HAP-1 (cell line): Measurements from ENCODE around the gene MDM2.
"Not testable (repeated sequence)": the region's sequence is repeated elsewhere in the genome, so short reads cannot be mapped to it uniquely, and the experiment has no call there.

ENCODE experiments used
- DNase-seq, 2 experiments: peaks; one replicate each; pipeline ENCODE4 v3.0.0-alpha.2; 2016 to 2020; ENCODE audit warnings: low spot score in 2 of 2
- H3K27me3 ChIP-seq: fragments of 250-450 bp; sonication (Bioruptor Pico); 2 replicates; pipeline ENCODE4 v1.5.1; 2020; ENCODE audit warnings: low read depth, mild to moderate bottlenecking, moderate library complexity
- H3K36me3 ChIP-seq: fragments of 250-450 bp; sonication (Bioruptor Pico); replicated peaks from 2 replicates; pipeline ENCODE4 v1.5.1; 2020; ENCODE audit warnings: mild to moderate bottlenecking
- H3K4me1 ChIP-seq: fragments of 250-450 bp; sonication (Bioruptor Pico); 2 replicates; pipeline ENCODE4 v1.5.1; 2020; ENCODE audit warnings: mild to moderate bottlenecking
- H3K4me3 ChIP-seq: fragments of 250-450 bp; sonication (Bioruptor Pico); 2 replicates; pipeline ENCODE4 v1.5.1; 2020; ENCODE audit warnings: mild to moderate bottlenecking, moderate library complexity
- H3K9me3 ChIP-seq: fragments of 250-450 bp; sonication (Bioruptor Pico); 2 replicates; pipeline ENCODE4 v1.5.1; 2020; ENCODE audit warnings: mild to moderate bottlenecking, moderate library complexity
- in situ Hi-C: fragments of 300-500 bp; cut with MboI; formaldehyde crosslinking; loops from 3 replicates; pipeline ENCODE4 v1.14.3; 2020; ENCODE audit warnings: low sequenced_read_pairs, inconsistent platforms, mixed read lengths

Gene MDM2

DNA sequence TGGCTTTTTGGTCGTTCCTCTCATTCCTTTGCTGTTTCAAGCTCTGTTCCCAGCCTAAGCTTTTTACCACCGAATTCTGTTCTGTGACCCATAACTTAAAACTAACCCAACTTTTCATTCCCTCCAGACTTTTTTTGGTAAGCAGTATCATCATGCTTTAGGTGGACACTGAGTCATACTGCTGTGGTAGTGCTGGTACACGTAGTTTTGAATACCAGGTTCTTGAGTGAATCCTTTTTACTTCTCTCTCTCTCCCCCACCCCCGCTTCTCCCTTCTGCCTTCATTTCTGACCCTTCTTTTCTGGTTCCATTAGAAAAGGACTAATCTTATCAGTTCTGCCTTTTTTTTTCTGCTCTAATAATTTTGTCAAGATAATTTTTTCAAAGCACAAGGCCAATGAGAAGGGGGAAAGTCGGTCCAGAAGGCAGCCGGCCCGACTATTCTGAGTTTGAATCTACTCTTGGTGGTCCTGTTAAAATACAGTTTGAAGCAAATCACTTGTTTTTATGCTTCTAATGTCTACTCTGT is 2.3 kb upstream of the MDM2 start:
- Histone ChIP-seq H3K27me3 (no peaks in the 10 kb centered on the region), H3K36me3 (peaks cover 11% of the 10 kb centered on the region), H3K4me3 (no peak overlapping the region), H3K4me1 (peaks cover 6% of the 10 kb centered on the region; the same call in 1 of the 2 replicates), H3K9me3 (no peaks in the 10 kb centered on the region)
- no peak for DNase-seq
- in situ Hi-C loops, result no loop called here

GRCh38 chr12:68806488-68807237 is 1.3 kb upstream of the MDM2 start:
- Histone ChIP-seq H3K4me1 (peaks cover 6% of the 10 kb centered on the region; the same call in 1 of the 2 replicates), H3K4me3 (no peak overlapping the region), H3K36me3 (peaks cover 18% of the 10 kb centered on the region), H3K9me3 (no peaks in the 10 kb centered on the region), H3K27me3 (no peaks in the 10 kb centered on the region)
- no peak for DNase-seq
- in situ Hi-C loops, result no loop called here

DNA sequence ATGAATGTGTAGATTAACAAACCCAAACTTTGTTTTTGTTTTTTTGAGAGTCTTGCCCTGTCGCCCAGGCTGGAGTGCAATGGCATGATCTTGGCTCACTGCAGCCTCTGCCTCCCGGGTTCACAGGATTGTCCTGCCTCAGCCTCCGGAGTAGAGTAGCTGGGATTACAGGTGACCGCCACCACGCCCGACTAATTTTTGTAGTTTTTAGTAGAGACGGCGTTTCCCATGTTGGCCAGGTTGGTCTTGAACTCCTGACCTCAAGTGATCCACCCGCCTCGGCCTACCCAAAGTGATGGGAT is 752 bp upstream of the MDM2 start:
- H3K9me3 ChIP-seq, H3K27me3 ChIP-seq, H3K4me1 ChIP-seq, in situ Hi-C loops, DNase-seq: not testable (repeated sequence)
- peaks cover 20% of the 10 kb centered on the region for H3K36me3 ChIP-seq
- H3K4me3 ChIP-seq, result peak overlapping the region; percentile 94

- peak; percentile 87 to 91 for DNase-seq
- in situ Hi-C loops, result no loop called here
- no peaks in the 10 kb centered on the region for H3K9me3 ChIP-seq
- H3K27me3 ChIP-seq, result no peaks in the 10 kb centered on the region
- H3K36me3 ChIP-seq, result peaks cover 34% of the 10 kb centered on the region
- H3K4me3 ChIP-seq, result peak overlapping the region; percentile 94
- peaks cover 4% of the 10 kb centered on the region; the same call in 1 of the 2 replicates for H3K4me1 ChIP-seq
These were observed 612 bp downstream of the MDM2 start for GRCh38 chr12:68808388-68809189.

- no peak for DNase-seq
- no peaks in the 10 kb centered on the region for H3K9me3 ChIP-seq
- H3K36me3 ChIP-seq, result peaks cover 42% of the 10 kb centered on the region
- in situ Hi-C loops, result no loop called here
- peaks cover 4% of the 10 kb centered on the region; the same call in 1 of the 2 replicates for H3K4me1 ChIP-seq
- no peaks in the 10 kb centered on the region for H3K27me3 ChIP-seq
- H3K4me3 ChIP-seq, result peak overlapping the region; percentile 94
These were observed 1.4 kb downstream of the MDM2 start for GRCh38 chr12:68809190-68810026.

DNA sequence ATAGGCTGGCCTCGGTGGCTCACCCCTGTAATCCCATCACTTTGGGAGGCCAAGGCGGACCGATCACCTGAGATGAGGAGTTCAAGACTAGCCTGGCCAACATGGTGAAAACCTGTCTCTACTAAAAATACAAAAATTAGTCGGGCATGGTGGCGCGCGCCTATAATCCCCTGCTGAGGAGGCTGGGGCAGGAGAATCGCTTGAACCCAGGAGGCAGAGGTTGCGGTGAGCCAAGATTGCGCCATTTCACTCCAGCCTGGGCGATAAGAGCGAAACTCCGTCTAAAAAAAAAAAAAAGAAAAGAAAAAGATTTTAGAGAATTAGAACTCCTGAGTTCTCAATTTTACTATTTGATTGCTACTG is 2.0 kb downstream of the MDM2 start:
- H3K4me3 ChIP-seq, DNase-seq, H3K9me3 ChIP-seq, H3K4me1 ChIP-seq, H3K27me3 ChIP-seq, in situ Hi-C loops: not testable (repeated sequence)
- peaks cover 48% of the 10 kb centered on the region for H3K36me3 ChIP-seq

GRCh38 chr12:68811573-68811972 is 3.6 kb downstream of the MDM2 start:
- in situ Hi-C loops, H3K9me3 ChIP-seq, H3K27me3 ChIP-seq, DNase-seq, H3K4me1 ChIP-seq, H3K4me3 ChIP-seq: not testable (repeated sequence)
- H3K36me3 ChIP-seq, result peaks cover 60% of the 10 kb centered on the region

- in situ Hi-C loops, result no loop called here
- H3K36me3 ChIP-seq, result peaks cover 70% of the 10 kb centered on the region
- H3K4me3 ChIP-seq, result no peak overlapping the region
- no peaks in the 10 kb centered on the region for H3K27me3 ChIP-seq
- H3K4me1 ChIP-seq, result no peaks in the 10 kb centered on the region
- DNase-seq, result no peak
- H3K9me3 ChIP-seq, result no peaks in the 10 kb centered on the region
These were observed 4.7 kb downstream of the MDM2 start for GRCh38 chr12:68812553-68813241.

GRCh38 chr12:68813242-68813593 is 5.2 kb downstream of the MDM2 start:
- Histone ChIP-seq H3K4me1 (no peaks in the 10 kb centered on the region), H3K9me3 (no peaks in the 10 kb centered on the region), H3K36me3 (peaks cover 73% of the 10 kb centered on the region), H3K27me3 (no peaks in the 10 kb centered on the region), H3K4me3 (no peak overlapping the region)
- in situ Hi-C loops, result no loop called here
- no peak for DNase-seq

DNA sequence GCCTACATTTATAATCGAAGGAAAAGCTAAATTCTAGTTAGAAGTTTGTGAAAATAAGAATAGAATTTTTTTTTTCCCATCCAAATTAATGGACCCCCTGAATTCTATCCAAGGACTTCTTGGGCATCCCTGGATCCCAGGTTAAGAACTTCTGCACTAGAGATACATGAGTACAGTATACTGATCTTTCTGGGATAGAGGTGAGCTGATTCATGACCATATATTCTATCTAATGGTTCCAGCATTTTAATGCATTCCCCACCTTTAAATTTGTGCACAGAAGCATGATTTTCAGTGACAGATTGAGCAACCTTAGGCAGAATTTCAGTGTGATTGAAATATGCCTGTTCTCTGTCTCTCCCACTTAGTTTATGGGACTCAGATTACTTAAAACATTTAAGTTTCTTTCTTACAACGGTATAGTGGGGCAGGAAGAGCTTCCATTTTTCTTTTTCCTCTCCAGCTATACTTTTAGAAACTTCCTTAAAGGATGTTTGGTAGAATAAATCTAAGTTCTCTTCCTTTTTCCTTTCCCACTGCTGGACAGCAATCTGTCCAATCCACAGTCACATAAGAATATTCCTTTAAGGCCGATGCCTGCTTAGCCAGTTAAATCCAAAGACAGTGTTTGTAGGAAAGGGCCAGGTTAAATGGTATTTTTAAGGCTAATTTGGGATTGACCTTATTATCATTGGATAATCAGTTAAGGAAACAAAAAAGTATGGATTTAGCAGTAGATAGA is 6.7 kb downstream of the MDM2 start:
- no peak for DNase-seq
- no peak overlapping the region for H3K4me3 ChIP-seq
- H3K4me1 ChIP-seq, result no peaks in the 10 kb centered on the region
- peaks cover 78% of the 10 kb centered on the region for H3K36me3 ChIP-seq
- H3K9me3 ChIP-seq, result no peaks in the 10 kb centered on the region
- no peaks in the 10 kb centered on the region for H3K27me3 ChIP-seq
- in situ Hi-C loops, result no loop called here

GRCh38 chr12:68815232-68815927 is 7.4 kb downstream of the MDM2 start:
- no peak for DNase-seq
- H3K9me3 ChIP-seq, result no peaks in the 10 kb centered on the region
- no peaks in the 10 kb centered on the region for H3K4me1 ChIP-seq
- no peaks in the 10 kb centered on the region for H3K27me3 ChIP-seq
- peaks cover 79% of the 10 kb centered on the region for H3K36me3 ChIP-seq
- H3K4me3 ChIP-seq, result no peak overlapping the region
- in situ Hi-C loops, result no loop called here

DNA sequence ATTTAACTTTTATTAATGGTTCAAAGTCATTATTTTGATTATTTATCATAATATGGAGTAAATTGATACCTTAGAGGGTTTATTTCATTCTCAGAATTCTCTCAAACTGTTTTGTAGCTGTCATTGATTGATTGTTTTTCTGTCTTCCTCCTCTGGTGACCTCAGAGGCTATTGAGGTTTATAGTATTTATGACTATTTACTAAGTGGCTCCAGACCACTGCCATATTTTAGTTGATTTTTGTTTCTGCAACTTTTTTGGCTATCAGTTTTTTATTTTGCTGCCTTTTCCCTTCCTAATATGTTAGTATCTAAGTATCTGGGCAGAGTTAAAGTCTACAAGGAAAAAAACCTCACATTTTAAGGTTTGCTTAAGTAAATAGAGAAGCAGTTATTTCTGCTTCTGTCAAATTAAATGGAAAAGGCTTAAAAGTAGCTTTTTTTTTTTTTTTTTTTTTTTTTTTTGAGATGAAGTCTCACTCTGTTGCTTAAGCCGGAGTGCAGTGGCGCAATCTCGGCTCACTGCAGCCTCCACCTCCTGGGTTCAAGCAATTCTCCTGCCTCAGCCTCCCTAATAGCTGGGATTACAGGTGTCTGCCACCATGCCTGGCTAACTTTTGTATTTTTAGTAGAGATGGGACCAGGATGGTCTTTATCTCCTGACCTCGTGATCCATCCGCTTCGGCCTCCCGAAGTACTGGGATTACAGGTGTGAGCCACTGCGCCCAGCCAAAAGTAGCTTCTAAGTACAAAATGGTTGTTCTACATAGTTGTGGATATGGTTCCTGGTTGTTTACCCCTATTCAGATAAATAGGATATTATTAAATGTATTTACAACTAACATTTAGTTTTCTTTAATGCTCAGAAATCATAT is 8.2 kb downstream of the MDM2 start:
- H3K36me3 ChIP-seq, result peaks cover 79% of the 10 kb centered on the region
- no peaks in the 10 kb centered on the region for H3K9me3 ChIP-seq
- no peaks in the 10 kb centered on the region for H3K4me1 ChIP-seq
- H3K4me3 ChIP-seq, result no peak overlapping the region
- in situ Hi-C loops, result no loop called here
- no peak for DNase-seq
- no peaks in the 10 kb centered on the region for H3K27me3 ChIP-seq
